NCI-H2227 treated with DMSO at 0.1 percent for 48 hours (cell line): ENCODE measurements around the gene EYA3.

ENCODE experiments used
- DNase-seq: peaks from one replicate; lab custom pipeline; 2025; lab: John Stamatoyannopoulos, UW

Gene EYA3

DNA sequence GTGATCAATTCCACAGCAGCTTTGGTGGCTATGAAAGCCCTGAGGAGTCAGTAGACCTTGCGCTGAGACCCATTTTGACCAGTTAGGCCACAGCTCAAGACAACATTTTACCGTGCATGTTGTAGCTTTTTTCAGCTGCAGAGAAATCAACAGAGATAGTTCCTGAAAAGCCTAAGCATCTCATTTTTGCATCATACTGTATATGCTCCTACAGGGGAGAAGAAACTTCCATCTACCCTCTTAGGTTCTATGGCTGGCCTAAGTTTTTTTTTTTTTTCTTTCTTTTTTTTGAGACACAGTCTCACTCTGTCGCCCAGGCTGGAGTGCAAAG, 24.8 kb upstream of the EYA3 start:
- DNase-seq = no peak

GRCh38 chr1:28112388-28113241, 24.2 kb upstream of the EYA3 start:
- DNase-seq = no peak

DNA sequence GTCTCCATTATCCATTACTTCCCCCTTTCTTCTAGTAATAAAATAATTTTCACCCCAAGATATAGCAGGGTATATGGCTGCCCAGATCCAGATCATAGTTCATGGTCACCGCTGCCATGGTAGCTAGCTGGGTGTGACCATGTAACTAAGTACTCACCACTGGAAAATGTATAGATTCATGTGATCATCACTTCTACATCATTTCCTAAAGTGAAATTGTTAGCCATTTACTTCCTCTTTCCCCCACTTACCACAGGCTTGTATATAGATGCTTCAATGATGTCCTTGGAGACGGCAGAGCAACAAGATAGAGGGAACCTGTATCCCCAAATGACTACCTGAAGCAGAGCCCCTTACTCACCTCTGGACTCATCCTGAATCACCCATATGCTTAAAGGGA, 22.7 kb upstream of the EYA3 start:
- DNase-seq = no peak

DNA sequence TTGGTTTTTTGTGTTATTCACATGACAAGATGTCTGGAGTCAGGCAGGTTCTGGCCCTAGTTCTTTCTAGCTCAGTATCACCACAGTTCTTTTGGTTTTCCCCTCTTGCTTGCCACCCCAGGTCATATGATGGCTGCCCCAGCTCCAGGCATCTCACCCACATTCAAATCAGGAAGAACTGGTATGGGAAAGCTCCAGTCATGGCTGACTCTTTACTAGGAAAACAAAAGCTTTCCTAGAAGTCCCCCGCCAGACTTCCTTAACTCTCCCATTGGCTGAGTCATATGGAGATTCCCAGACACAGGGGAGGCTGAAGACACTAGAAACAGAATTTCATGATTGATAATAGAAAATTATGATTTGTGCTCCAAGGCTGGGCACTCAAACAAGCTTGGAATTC, 22.1 kb upstream of the EYA3 start:
- DNase-seq = no peak

- DNase-seq = no peak
These were observed 21.2 kb upstream of the EYA3 start for GRCh38 chr1:28109639-28110038.

DNA sequence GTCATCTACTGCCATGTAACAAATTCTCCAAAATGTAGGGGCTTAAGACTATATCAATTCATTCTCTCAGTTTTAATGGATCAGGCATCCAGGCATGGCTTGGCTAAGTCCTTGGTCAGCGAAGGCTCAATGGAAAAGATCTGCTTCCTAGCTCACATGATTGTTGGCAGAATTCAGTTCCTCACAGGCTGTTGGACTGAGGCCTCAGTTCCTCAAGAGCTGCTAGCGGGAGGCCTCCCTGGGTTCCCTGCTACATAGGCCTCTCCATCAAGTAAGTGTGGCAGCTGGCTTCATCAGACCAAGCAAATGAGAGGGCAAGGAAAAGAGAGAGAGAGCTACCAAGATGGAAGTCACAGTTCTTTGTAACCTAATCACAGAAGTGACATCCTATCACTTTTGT, 19.6 kb upstream of the EYA3 start:
- no peak for DNase-seq

GRCh38 chr1:28104866-28105467, 16.6 kb upstream of the EYA3 start:
- DNase-seq = peak; percentile 69

GRCh38 chr1:28102189-28102588, 13.8 kb upstream of the EYA3 start:
- no peak for DNase-seq

DNA sequence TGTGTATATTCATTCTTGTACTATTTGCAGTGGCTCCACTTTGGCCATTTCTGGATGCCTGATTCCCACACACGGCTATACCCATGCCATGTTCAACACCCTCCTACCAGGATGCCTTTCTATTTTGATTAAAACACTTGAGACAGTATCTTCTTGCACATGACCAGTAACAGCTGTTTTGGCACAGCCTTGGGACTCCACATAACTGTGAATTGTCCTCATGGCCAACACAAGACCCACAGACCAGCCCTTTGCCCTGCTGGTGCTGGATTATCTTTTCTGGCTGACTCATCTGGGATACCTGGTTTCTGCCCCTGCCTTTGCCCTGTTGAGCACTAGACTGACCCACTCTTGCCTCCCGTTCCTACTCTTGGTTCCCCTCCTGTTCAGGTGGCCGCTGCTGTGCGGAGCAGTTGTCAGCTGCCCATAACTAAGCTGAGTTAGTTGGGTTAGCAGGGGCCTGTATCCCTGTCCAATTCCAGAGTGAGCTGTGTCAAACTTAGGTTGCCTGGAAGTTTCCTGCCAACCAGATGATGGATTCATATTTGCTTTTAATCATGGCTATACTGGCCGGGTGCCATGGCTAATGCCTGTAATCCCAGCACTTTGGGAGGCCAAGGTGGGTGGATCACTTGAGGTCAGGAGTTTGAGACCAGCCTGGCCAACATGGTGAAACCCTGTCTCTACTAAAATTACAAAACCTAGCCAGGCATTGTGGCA, 10.8 kb upstream of the EYA3 start:
- DNase-seq = no peak

- no peak for DNase-seq
These were observed 8.7 kb upstream of the EYA3 start for GRCh38 chr1:28097100-28097472.

DNA sequence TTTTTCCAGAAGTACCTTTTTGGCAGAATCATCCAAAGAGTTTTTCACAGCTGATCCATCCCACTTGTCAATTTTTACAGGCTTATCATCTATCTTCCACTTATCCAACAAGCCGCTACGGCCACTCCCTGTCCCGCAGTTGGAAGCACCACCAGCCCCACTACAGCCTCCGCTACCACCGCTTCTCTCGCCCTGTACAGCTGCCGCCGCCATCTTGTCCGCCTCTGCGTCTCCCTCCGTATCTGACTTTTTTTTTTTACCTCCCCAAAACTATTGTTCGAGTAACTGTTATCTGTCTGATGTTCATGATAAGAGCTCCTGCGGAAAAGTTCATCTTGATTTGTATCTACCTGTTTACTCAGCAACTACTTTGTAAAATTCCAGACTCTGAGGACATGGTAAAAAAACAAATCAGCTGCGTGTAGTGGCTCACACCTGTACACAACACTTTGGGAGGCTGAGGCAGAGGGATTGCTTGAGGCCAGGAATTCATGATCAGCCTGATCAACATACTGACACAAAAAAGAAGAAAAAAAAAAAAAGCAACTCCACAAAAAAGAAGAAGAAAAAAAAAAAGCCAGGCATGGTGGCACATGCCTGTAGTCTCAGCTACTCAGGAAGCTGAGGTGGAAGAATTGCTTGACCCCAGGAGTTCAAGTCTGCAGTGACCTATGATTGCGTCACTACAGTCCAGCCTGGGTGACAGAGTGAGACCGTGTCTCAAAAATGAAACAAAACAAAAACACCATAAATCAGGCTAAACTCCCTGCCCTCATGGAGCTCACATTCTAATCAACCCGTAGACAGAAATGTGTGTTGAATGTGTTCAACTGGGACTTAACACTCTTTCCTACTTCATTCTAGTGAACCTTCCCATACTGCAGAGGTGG, 8.0 kb upstream of the EYA3 start:
- no peak for DNase-seq

GRCh38 chr1:28091043-28091781, 2.8 kb upstream of the EYA3 start:
- DNase-seq = peak; percentile 29

DNA sequence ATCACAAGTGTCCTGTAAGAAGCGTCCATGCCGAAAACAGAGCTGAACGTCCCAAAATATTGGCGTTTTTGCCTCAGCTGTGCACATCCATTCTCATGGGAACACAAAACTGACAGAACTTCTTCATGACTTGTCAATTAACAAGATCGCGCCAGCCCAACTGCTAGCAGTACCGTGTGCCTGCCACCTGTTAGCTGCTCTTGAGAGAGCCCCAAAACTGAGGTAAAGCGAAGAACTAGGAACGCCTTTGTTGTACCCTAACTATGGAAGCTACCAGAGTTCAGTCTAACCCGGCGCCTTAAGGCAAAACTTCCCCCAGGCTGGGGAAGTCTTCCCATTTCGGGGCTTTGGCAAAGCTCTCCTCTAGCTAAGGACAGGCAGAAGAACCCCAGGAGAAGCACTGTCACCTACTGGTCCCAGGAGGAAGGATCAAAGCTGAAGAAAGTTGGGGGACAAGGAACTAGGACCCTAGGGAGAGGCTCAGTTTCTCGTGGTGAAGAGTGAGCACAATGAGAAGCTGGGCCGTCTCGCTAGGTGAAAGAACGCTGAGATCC, 719 bp downstream of the EYA3 start:
- DNase-seq = no peak

- DNase-seq = no peak
These were observed 1.8 kb downstream of the EYA3 start for GRCh38 chr1:28086651-28087050.

DNA sequence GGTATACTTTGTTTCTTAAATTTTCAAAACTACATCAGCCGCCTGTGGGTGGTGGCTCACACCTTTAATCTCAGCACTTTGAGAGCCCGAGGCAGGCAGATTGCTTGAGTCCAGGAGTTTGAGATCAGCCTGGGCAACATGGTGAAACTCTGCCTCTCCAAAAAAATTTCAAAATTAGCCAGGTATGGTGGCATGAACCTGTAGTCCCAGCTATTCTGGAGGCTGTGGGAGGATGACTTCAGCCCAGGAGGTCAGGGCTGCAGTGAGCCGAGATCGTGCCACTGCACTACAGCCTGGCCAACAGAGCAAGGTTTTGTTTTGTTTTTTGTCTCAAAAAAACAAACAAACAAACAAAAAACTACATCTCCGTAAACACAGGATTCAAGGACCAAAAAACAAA, 3.3 kb downstream of the EYA3 start:
- DNase-seq = no peak

- no peak for DNase-seq
These were observed 4.5 kb downstream of the EYA3 start for GRCh38 chr1:28083876-28084275.

DNA sequence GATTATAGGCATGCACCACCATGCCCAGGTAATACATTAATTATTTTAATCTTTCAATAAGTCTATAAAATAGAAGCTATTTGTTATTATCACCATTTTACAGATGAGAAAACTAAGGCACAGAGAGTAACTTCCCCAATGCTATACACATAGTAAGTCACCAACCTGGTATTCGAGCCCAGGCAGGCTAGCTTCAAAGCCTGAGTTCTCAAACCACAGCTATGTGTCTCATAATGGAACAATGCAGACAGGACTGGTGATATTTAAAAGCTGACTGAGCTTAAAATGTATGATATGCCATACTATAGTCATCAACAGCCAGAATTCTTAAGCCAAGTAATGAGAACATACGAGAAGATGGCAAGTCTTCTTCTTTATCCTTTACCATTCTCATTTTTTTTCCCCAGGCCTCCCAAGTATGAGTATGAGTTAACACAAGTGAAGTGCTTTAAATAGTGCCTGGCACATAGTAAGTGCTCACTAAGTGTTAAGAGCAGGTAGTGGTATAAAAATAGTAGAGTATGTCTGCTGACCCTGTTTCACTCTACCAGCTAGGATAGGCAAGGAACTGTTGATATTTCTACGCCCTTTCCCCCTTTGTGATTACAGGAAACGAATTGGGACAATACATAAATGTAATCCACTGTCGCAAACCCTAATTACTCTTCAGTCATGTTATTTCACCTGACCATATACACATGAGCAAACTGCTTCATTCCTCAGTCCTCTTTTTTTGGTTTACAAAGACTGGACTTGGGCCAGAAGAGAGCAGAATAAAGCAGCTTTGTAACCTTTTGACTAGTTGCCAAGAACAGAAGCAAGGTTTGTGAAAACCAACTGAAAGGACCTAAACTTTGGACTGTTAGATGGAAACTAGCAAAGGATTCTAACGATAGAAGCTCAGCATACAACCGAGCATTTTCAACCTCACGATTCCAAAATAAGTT, 9.5 kb downstream of the EYA3 start:
- DNase-seq = no peak

DNA sequence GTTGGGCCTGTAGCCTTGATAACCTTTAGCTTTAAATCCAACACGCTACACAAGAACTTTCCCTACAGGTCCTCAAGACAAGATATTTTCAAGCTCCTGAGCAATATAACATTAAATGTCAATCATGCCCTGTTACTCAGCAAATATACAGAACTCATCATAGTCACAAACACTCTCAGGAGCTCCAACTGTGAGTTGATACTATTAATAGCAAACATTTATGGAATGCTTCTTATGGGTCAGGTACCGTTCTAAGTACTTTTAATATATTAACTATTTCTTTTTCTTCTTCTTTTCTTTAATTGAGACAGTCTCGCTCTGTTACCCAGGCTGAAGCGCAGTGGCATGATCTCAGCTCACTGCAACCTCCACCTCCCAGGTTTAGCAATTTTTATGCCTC, 10.1 kb downstream of the EYA3 start:
- no peak for DNase-seq

GRCh38 chr1:28074892-28075511, 13.4 kb downstream of the EYA3 start:
- DNase-seq = no peak

- no peak for DNase-seq
These were observed 14.5 kb downstream of the EYA3 start for GRCh38 chr1:28073867-28074266.
